PC-3 (cell line): ENCODE measurements around the gene SLX1B. TPM values are rescaled to one million over a fixed set of nuclear protein-coding genes. Genes with fewer than 3 reads are reported as not detected.
"Not testable (repeated sequence)": the region's sequence is repeated elsewhere in the genome, so short reads cannot be mapped to it uniquely, and the experiment has no call there.

Experiments
- ATAC-seq: fragments of 200-7000 bp; cut with Tn5 transposase; 2 replicates; pipeline ENCODE4 v1.9.1; 2020; ENCODE audit warnings: mild to moderate bottlenecking, moderate library complexity
- BruUV-seq: library from RNA; stranded (reverse); fragments of 400-500 nt; replicated peaks from 2 replicates; lab custom pipeline; 2021; lab: Mats Ljungman, UMichigan
- CTCF ChIA-PET: fragments of 300-600 bp; sonication (Branson Sonifier 250); formaldehyde crosslinking; loops from one replicate; lab custom pipeline; 2022; ENCODE audit warnings: antibody characterized with exemption; lab: Charles Lee
- POLR2A ChIA-PET: fragments of 300-600 bp; sonication (Branson Sonifier 250); formaldehyde crosslinking; loops from one replicate; lab custom pipeline; 2022; ENCODE audit warnings: antibody characterized with exemption; ENCODE audit not compliant: unreplicated experiment; lab: Charles Lee
- DNase-seq: peaks from one replicate; pipeline ENCODE4 v3.0.0-alpha.2; 2015
- H2AFZ ChIP-seq: fragments of 300-600 bp; sonication (generic); 2 replicates; pipeline ENCODE4 v1.6.0; 2016; ENCODE audit warnings: antibody characterized with exemption, low read length
- H3F3A ChIP-seq: fragments of 300-600 bp; sonication (generic); one replicate; pipeline ENCODE4 v1.6.0; 2017; ENCODE audit warnings: antibody characterized with exemption, low read length, control low read depth, mild to moderate bottlenecking; ENCODE audit not compliant: unreplicated experiment
- H3K27ac ChIP-seq: fragments of 300-600 bp; sonication (generic); 2 replicates; pipeline ENCODE4 v1.5.1; 2016; ENCODE audit warnings: mild to moderate bottlenecking, low read length
- H3K27me3 ChIP-seq: fragments of 300-600 bp; sonication (generic); 2 replicates; pipeline ENCODE4 v1.6.1; 2016; ENCODE audit warnings: low read length, mixed read lengths
- H3K36me3 ChIP-seq: fragments of 300-600 bp; sonication (generic); 2 replicates; pipeline ENCODE4 v1.6.1; 2016; ENCODE audit warnings: low read depth, mixed run types, low read length, mixed read lengths
- H3K4me1 ChIP-seq: fragments of 300-600 bp; sonication (generic); 2 replicates; pipeline ENCODE4 v1.5.1; 2016; ENCODE audit warnings: low read length; ENCODE audit not compliant: insufficient read depth
- H3K4me2 ChIP-seq: fragments of 300-600 bp; sonication (generic); 2 replicates; pipeline ENCODE4 v1.6.0; 2016; ENCODE audit warnings: low read length
- H3K4me3 ChIP-seq: fragments of 300-600 bp; sonication (generic); 2 replicates; pipeline ENCODE4 v1.5.1; 2016; ENCODE audit warnings: mild to moderate bottlenecking, low read length, mixed read lengths
- H3K79me2 ChIP-seq: fragments of 300-600 bp; sonication (generic); 2 replicates; pipeline ENCODE4 v1.6.1; 2017; ENCODE audit warnings: low read length, mixed read lengths
- H3K9ac ChIP-seq: fragments of 300-600 bp; sonication (generic); 2 replicates; pipeline ENCODE4 v1.6.0; 2016; ENCODE audit warnings: mild to moderate bottlenecking, low read length
- H3K9me2 ChIP-seq: fragments of 300-600 bp; sonication (generic); replicated peaks from 2 replicates; pipeline ENCODE4 v1.6.1; 2016; ENCODE audit warnings: mixed run types, low read length, mixed read lengths
- H3K9me3 ChIP-seq: fragments of 300-600 bp; sonication (generic); 2 replicates; pipeline ENCODE4 v1.6.1; 2016; ENCODE audit warnings: low read length, mixed read lengths
- H4K20me1 ChIP-seq: fragments of 300-600 bp; sonication (generic); 2 replicates; pipeline ENCODE4 v1.6.1; 2016; ENCODE audit warnings: low read length, mixed read lengths
- intact Hi-C: fragments of 100-400 bp; cut with micrococcal nuclease; formaldehyde crosslinking; loops from 2 replicates; pipeline ENCODE4 v1.9.0; 2023
- total RNA-seq: library from RNA; depleted of rRNA; stranded (reverse); fragments of >200 nt; gene quantifications from 2 replicates; pipeline ENCODE4 v1.2.3, GENCODE V29; 2014

SLX1B gene
- total RNA-seq, 1 experiment from 2014 or later, result 11.2 TPM

GRCh38 chr16:29457660-29458059 lies 3.3 kb downstream of the SLX1B start:
- H2AFZ ChIP-seq, CTCF ChIA-PET, H3K4me3 ChIP-seq, POLR2A ChIA-PET, H3K36me3 ChIP-seq, H3K9me3 ChIP-seq, H3F3A ChIP-seq, DNase-seq, H3K9ac ChIP-seq, H3K4me2 ChIP-seq, BruUV-seq, H3K4me1 ChIP-seq, H3K27me3 ChIP-seq, H4K20me1 ChIP-seq, H3K27ac ChIP-seq, H3K9me2 ChIP-seq, intact Hi-C loops, H3K79me2 ChIP-seq, ATAC-seq: not testable (repeated sequence)

GRCh38 chr16:29459706-29460646 lies 5.6 kb downstream of the SLX1B start, which contains the start of gene SULT1A4:
TSS of gene SULT1A4 (plus strand) at chr16:29459913. CDS start at chr16:29461386, 1,473 bp downstream.
- DNase-seq, H3K4me1 ChIP-seq, H3K4me3 ChIP-seq, H3K27ac ChIP-seq, H3K79me2 ChIP-seq, BruUV-seq, H2AFZ ChIP-seq, CTCF ChIA-PET, H4K20me1 ChIP-seq, H3K9me2 ChIP-seq, H3K9me3 ChIP-seq, H3K36me3 ChIP-seq, POLR2A ChIA-PET, H3K27me3 ChIP-seq, H3K9ac ChIP-seq, H3F3A ChIP-seq, H3K4me2 ChIP-seq, intact Hi-C loops: not testable (repeated sequence)
- peak; percentile 72 for ATAC-seq

- intact Hi-C loops, H3K36me3 ChIP-seq, H3F3A ChIP-seq, H3K4me3 ChIP-seq, H3K4me2 ChIP-seq, H3K27ac ChIP-seq, H3K9me2 ChIP-seq, CTCF ChIA-PET, H3K4me1 ChIP-seq, DNase-seq, H2AFZ ChIP-seq, H3K79me2 ChIP-seq, H4K20me1 ChIP-seq, H3K27me3 ChIP-seq, BruUV-seq, H3K9ac ChIP-seq, ATAC-seq, H3K9me3 ChIP-seq, POLR2A ChIA-PET: not testable (repeated sequence)
Measured at GRCh38 chr16:29460647-29461030, 6.3 kb downstream of the SLX1B start.

- H3K4me1 ChIP-seq, H3K79me2 ChIP-seq, H3K36me3 ChIP-seq, H2AFZ ChIP-seq, DNase-seq, H3K9me3 ChIP-seq, H3K9me2 ChIP-seq, H3F3A ChIP-seq, intact Hi-C loops, POLR2A ChIA-PET, H3K27ac ChIP-seq, H3K4me2 ChIP-seq, H3K27me3 ChIP-seq, H4K20me1 ChIP-seq, CTCF ChIA-PET, BruUV-seq, H3K9ac ChIP-seq, H3K4me3 ChIP-seq: not testable (repeated sequence)
- peak; percentile 21 for ATAC-seq
Measured at GRCh38 chr16:29465985-29466824, 11.9 kb downstream of the SLX1B start.

DNA sequence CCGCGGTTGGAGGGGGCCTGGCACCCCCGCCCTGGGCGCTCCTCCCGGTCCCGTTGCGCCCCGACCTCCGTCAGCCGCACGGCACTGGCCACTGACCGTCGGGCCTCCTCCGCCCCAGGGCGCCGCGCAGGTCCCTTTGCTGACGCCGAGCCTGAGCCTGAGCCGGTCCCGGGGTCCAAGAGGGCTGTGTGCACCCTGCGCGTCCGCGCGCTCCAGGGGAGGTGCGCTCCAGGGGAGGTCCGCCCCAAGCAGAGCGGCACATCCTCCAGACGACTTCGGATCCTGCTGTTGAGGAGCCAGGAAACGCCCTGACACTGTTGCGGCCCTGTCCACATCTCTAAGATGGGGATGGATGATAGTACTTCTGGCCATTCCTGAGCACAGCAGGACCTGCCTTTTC lies 12.6 kb downstream of the SLX1B start:
- H3K4me3 ChIP-seq, H3K79me2 ChIP-seq, H3F3A ChIP-seq, H3K27ac ChIP-seq, H2AFZ ChIP-seq, POLR2A ChIA-PET, intact Hi-C loops, H3K4me1 ChIP-seq, H3K9ac ChIP-seq, H3K9me3 ChIP-seq, DNase-seq, H3K4me2 ChIP-seq, H4K20me1 ChIP-seq, H3K9me2 ChIP-seq, CTCF ChIA-PET, H3K27me3 ChIP-seq, H3K36me3 ChIP-seq, BruUV-seq: not testable (repeated sequence)
- peak; percentile 16 for ATAC-seq

DNA sequence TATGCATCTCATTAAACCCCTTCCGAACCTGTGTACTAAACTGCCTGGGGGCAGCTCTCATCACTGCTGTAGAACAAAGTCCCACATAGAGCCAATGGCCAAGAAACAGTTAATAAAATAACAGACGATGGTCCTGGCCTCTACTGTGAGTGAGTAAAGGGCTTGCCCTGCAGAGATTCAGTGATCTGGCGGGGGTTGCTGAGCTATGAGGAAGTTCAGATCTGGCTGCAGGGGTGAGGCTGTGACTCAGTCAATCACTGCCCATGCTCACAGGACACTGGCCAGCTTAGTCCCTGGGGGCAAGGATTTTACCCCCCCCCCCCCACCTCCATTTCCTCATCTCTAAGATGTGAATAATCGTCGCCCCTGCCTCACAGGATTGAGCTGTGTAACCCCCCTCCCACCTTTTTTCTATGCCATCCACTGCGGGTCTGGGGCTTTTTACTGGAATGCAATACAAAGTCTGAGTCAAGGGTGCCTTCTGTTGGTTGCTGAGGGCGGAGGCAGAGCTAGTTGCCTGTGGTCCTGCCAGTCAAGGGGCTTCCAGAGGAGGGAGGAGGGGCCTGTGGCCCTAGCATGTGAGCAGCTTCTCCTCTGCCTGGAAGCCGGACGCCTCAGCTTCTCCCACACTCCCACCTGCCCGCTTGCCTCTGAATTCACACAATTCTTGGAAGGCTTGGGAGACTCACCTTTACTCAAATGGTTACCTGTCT lies 13.5 kb downstream of the SLX1B start:
- H3K9me2 ChIP-seq, CTCF ChIA-PET, POLR2A ChIA-PET, H4K20me1 ChIP-seq, H3K27me3 ChIP-seq, H3K27ac ChIP-seq, BruUV-seq, H3K4me1 ChIP-seq, H3K36me3 ChIP-seq, H3K9me3 ChIP-seq, H3K4me3 ChIP-seq, H2AFZ ChIP-seq, DNase-seq, H3K79me2 ChIP-seq, H3K9ac ChIP-seq, H3K4me2 ChIP-seq, H3F3A ChIP-seq, intact Hi-C loops: not testable (repeated sequence)
- peak; percentile 50 for ATAC-seq
